ENCODE measurements around the gene MARS1. TPM values are rescaled to one million over a fixed set of nuclear protein-coding genes. Genes with fewer than 3 reads are reported as not detected.
"Not testable (repeated sequence)": the region's sequence is repeated elsewhere in the genome, so short reads cannot be mapped to it uniquely, and the experiment has no call there.

MARS1 gene
- polyA plus RNA-seq, 1 donor from 2014 or later = 76.6 TPM

DNA sequence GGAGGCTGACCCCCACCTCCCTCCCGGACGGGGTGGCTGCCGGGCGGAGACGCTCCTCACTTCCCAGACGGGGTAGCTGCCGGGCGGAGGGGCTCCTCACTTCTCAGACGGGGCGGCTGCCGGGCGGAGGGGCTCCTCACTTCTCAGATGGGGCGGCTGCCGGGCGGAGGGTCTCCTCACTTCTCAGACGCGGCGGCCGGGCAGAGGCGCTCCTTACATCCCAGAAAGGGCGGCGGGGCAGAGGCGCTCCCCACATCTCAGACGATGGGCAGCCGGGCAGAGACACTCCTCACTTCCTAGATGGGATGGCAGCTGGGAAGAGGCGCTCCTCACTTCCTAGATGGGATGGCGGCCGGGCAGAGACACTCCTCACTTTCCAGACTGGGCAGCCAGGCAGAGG, 19.9 kb downstream of the MARS1 start:
- H3K4me1 Mint-ChIP-seq, H3K9me3 Mint-ChIP-seq, H3K27ac Mint-ChIP-seq, H3K4me3 Mint-ChIP-seq, H3K36me3 Mint-ChIP-seq, H3K27me3 Mint-ChIP-seq: not testable (repeated sequence)

DNA sequence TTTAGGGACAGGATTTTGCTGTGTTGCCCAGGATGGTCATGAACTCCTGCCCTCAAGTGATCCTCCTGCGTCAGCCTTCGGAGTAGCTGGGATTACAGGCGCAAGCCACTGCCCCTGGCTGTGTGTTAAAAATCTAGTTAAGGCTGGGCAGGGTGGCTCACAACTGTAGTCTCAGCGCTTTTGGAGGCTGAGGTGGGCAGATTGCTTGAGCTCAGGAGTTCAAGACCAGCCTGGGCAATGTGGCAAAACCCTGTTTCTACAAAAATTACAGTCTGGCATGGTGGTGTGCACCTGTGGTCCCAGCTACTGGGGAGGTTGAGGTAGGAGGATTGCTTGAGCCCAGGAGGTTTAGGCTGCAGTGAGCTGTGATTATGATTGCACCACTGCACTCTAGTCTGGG, 23.3 kb downstream of the MARS1 start:
- H3K4me3 Mint-ChIP-seq = no peak overlapping the region
- peaks cover 4% of the 10 kb centered on the region for H3K36me3 Mint-ChIP-seq
- H3K27me3 Mint-ChIP-seq = no peaks in the 10 kb centered on the region
- no peaks in the 10 kb centered on the region for H3K9me3 Mint-ChIP-seq
- no peak overlapping the region for H3K27ac Mint-ChIP-seq
- peaks cover 0 to 1% (median 0%) of the 10 kb centered on the region in 3 donors for H3K4me1 Mint-ChIP-seq

DNA sequence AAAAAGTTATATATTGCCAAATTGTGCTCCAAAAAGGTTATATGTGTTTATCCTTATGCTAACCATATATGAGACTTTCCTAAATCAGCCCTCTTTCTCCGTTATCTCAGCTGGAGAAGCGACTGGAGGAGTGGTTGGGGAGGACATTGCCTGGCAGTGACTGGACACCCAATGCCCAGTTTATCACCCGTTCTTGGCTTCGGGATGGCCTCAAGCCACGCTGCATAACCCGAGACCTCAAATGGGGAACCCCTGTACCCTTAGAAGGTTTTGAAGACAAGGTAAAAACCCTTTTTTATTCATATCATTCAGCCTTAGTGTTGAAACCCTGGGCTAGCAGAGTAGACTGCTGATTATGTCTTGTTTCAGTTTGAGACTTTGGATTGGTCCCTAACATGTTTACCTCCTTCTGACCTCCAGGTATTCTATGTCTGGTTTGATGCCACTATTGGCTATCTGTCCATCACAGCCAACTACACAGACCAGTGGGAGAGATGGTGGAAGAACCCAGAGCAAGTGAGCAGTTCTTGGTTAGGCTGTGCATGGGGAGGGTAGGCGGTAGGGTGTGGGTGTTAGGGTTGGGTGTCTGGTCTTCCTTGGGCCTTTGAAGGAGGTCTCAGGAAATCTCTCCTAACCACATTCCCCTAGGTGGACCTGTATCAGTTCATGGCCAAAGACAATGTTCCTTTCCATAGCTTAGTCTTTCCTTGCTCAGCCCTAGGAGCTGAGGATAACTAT, 23.9 kb downstream of the MARS1 start:
- Mint-ChIP-seq H3K4me3 (no peak overlapping the region), H3K9me3 (no peaks in the 10 kb centered on the region), H3K4me1 (peaks cover 0 to 1% (median 0%) of the 10 kb centered on the region in 3 donors), H3K27me3 (no peaks in the 10 kb centered on the region), H3K27ac (peak overlapping the region; percentile 9 to 75 (median 43)), H3K36me3 (peaks cover 4% of the 10 kb centered on the region)

DNA sequence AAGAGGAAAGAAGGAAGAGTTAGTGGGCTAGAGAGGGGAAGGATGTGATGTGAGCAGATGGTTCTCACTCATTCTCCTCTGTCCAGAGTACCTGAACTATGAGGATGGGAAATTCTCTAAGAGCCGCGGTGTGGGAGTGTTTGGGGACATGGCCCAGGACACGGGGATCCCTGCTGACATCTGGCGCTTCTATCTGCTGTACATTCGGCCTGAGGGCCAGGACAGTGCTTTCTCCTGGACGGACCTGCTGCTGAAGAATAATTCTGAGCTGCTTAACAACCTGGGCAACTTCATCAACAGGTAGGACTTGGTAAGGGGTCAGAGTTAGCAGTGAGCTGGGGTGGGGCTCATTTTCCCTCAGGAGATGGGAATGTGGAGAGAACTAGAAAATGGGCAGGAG, 24.8 kb downstream of the MARS1 start:
- Mint-ChIP-seq H3K27me3 (no peaks in the 10 kb centered on the region), H3K4me1 (peaks cover 1 to 5% (median 2%) of the 10 kb centered on the region in 3 donors), H3K4me3 (no peak overlapping the region), H3K27ac (peak overlapping the region in 2 of 3 donors; percentile 20 to 43), H3K36me3 (peaks cover 4% of the 10 kb centered on the region), H3K9me3 (no peaks in the 10 kb centered on the region)

DNA sequence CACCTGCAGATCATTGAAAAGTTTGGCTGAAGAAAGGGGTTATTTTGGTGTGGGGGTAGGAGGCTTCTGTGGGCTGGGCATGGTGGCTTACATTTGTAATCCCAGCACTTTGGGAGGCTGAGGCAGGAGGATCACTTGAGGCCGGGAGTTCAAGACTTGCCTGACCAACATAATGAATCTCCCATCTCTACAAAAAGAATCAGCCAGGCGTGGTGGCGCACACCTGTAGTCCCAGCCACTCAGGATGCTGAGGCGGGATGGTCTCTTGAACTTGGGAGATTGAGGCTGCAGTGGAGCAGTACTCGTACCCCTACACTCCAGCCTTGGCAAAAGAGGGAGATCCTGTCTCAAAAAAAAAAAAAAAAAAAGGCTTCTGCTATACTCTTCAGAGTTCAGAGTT, 25.4 kb downstream of the MARS1 start:
- H3K27ac Mint-ChIP-seq = peak overlapping the region in 1 of 3 donors; percentile 43
- no peak overlapping the region for H3K4me3 Mint-ChIP-seq
- H3K4me1 Mint-ChIP-seq = peaks cover 5 to 9% (median 5%) of the 10 kb centered on the region in 3 donors
- H3K36me3 Mint-ChIP-seq = peaks cover 4% of the 10 kb centered on the region
- H3K27me3 Mint-ChIP-seq = no peaks in the 10 kb centered on the region
- no peaks in the 10 kb centered on the region for H3K9me3 Mint-ChIP-seq

DNA sequence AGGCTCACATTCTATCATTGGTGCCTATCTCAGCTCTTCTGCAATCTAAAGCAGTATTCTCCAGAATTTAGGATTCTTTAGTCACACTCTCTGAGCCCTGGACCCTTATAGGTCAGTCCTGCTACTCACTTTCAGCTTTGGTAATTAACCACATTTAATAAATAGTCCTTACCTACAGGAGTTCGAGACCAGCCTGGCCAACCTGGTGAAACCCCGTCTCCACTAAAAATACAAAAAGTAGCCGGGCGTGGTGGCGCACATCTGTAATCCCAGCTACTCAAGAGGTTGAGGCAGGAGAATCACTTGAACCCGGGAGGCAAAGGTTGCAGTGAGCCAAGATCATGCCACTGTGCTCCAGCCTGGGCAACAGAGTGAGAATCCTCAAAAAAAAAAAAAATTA, 25.8 kb downstream of the MARS1 start:
- H3K27me3 Mint-ChIP-seq, H3K36me3 Mint-ChIP-seq, H3K9me3 Mint-ChIP-seq, H3K4me3 Mint-ChIP-seq, H3K4me1 Mint-ChIP-seq, H3K27ac Mint-ChIP-seq: not testable (repeated sequence)

DNA sequence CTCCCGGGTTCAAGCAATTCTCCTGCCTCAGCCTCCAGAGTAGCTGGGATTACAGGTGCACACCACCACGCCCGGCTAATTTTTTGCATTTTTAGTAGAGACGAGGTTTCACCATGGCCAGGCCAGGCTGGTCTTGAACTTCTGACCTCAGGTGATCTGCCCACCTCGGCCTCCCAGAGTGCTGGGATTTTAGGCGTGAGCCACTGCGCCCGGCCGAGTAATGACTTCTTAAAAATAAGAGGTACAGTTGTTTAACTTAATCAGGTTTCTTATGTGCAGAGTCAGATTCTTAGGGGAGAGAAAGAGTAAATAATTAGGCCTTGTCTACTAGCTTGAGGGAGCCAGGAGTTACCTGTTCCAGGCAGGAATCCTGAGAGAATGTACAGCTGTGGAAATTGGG, 26.4 kb downstream of the MARS1 start:
- H3K9me3 Mint-ChIP-seq, H3K36me3 Mint-ChIP-seq, H3K27me3 Mint-ChIP-seq, H3K4me3 Mint-ChIP-seq: not testable (repeated sequence)
- H3K27ac Mint-ChIP-seq = peak overlapping the region in 1 of 3 donors; percentile 72
- H3K4me1 Mint-ChIP-seq = peaks cover 12 to 15% (median 13%) of the 10 kb centered on the region in 3 donors

DNA sequence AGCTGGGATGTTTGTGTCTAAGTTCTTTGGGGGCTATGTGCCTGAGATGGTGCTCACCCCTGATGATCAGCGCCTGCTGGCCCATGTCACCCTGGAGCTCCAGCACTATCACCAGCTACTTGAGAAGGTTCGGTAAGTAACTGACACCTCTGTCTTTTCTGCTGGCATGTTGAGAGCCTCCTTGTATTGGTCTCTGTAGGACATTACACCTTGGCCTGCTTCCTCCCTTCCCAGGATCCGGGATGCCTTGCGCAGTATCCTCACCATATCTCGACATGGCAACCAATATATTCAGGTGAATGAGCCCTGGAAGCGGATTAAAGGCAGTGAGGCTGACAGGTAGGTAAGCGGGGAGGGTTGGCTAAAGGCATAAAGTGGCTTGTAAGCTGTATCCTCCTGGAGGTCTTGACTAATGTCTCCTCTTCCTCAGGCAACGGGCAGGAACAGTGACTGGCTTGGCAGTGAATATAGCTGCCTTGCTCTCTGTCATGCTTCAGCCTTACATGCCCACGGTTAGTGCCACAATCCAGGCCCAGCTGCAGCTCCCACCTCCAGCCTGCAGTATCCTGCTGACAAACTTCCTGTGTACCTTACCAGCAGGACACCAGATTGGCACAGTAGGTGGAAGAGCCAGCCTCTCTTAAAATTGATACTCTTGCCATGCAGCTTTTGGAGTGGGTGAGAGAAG, 27.0 kb downstream of the MARS1 start:
- no peaks in the 10 kb centered on the region for H3K9me3 Mint-ChIP-seq
- peaks cover 2% of the 10 kb centered on the region for H3K36me3 Mint-ChIP-seq
- H3K27ac Mint-ChIP-seq = peak overlapping the region in 1 of 3 donors; percentile 99
- peaks cover 14 to 16% (median 15%) of the 10 kb centered on the region in 3 donors for H3K4me1 Mint-ChIP-seq
- no peak overlapping the region for H3K4me3 Mint-ChIP-seq
- H3K27me3 Mint-ChIP-seq = no peaks in the 10 kb centered on the region

DNA sequence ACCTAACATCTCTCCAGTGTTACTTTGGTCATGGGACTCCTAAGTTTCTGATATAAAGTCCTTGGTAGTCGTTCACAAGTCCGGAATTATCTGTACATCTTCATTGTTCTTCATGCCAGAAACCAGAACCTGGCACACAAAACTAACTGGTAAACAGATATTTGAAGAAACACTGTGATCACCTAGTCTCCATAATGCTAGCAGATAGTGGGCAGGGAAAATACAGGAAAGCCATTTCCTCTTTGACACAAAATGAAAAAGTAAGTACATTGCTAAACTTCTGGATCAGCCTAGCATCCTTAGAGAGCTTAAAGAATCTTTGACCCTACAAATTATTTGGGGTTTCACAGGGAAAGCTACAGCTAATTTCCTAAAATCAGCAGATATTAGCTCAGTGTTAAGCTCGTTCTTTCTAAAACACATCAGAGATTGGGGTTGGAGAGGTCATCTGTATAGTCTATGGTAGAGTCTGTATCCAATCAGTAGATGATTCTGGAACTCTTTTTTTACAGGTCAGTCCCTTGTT, 27.6 kb downstream of the MARS1 start:
- peaks cover 14 to 19% (median 16%) of the 10 kb centered on the region in 3 donors for H3K4me1 Mint-ChIP-seq

DNA sequence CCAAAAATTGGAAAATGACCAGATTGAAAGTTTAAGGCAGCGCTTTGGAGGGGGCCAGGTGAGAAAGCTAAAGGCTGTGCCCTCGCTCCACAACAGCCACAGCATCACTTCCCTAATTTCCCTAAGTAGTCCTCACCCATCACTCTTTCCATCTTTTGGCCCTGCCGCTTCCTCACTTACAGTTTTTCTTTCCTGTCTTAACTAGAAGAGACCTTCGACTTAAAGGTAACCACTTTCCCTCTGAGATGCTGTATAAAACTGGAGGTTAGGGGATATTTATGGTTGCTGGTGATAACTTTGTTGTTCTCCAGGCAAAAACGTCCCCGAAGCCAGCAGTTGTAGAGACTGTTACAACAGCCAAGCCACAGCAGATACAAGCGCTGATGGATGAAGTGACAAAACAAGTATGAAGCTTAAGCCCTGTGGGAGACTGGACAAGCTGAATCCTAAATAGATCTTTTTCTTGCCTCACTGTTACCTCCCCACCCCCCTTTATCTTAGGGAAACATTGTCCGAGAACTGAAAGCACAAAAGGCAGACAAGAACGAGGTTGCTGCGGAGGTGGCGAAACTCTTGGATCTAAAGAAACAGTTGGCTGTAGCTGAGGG, 28.2 kb downstream of the MARS1 start:
- Mint-ChIP-seq H3K36me3 (peaks cover 2% of the 10 kb centered on the region), H3K4me1 (peaks cover 14 to 20% (median 16%) of the 10 kb centered on the region in 3 donors), H3K27me3 (no peaks in the 10 kb centered on the region), H3K4me3 (peak overlapping the region in 2 of 4 donors; percentile 34 to 63), H3K27ac (peak overlapping the region in 2 of 3 donors; percentile 92 to 99), H3K9me3 (no peaks in the 10 kb centered on the region)

More for the DNA sequence above, 27.6 kb downstream of the MARS1 start:
- Mint-ChIP-seq H3K9me3 (no peaks in the 10 kb centered on the region), H3K27ac (peak overlapping the region in 1 of 3 donors; percentile 99), H3K36me3 (peaks cover 2% of the 10 kb centered on the region), H3K4me3 (no peak overlapping the region), H3K27me3 (no peaks in the 10 kb centered on the region)

DNA sequence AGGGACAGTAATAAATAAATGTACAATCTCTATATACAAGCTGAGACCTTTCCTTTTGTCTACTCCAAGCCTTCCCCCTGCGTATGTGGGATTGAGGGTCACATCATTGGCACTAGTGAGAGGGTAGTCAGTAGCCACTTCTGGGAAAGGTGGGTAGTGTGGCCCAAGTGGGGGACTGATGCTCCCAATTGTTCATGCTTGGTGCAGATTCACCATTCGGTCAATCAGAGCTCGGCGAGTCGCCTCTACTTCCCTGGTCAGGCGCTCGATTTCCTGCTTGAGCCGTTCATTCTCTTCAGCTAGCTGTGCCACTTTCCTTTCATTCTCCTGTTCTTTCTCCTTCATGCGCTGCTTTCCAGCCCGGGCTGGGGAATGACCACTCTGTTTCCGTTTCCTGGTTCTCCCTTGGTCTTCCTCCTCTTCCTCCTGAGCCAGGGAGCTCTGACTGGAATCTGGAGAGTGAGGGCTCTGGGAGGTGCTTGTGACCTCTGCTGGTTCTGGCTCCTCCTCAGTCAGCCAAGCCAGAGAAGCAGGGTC, 28.8 kb downstream of the MARS1 start:
- no peaks in the 10 kb centered on the region for H3K27me3 Mint-ChIP-seq
- H3K4me3 Mint-ChIP-seq = peak overlapping the region in 1 of 4 donors; percentile 63
- H3K4me1 Mint-ChIP-seq = peaks cover 17 to 23% (median 18%) of the 10 kb centered on the region in 3 donors
- H3K27ac Mint-ChIP-seq = peak overlapping the region in 2 of 3 donors; percentile 76 to 99
- peaks cover 2% of the 10 kb centered on the region for H3K36me3 Mint-ChIP-seq
- H3K9me3 Mint-ChIP-seq = no peaks in the 10 kb centered on the region

DNA sequence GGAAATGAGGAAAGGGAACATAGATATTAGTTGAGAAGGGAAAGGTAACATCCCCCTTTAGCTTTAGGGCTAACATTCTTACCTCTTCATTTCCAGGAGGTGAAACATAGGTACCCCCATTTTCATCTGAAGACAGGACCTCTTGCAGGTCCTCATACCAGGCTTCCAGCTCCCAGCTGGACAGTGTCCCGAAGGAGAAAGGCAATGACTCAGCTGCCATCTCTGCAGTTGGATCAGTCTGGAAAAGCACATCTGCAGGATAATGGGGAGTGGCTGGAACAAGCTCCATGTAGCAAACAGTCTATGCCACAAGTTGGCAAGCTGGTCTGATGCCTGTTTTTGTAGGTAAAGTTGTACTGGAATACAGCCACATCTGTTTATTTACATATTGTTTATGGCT, 29.3 kb downstream of the MARS1 start:
- Mint-ChIP-seq H3K9me3 (no peaks in the 10 kb centered on the region), H3K36me3 (peaks cover 2% of the 10 kb centered on the region), H3K27ac (peak overlapping the region in 2 of 3 donors; percentile 76 to 99), H3K27me3 (peaks cover 1% of the 10 kb centered on the region), H3K4me1 (peaks cover 22 to 28% (median 22%) of the 10 kb centered on the region in 3 donors), H3K4me3 (peak overlapping the region in 1 of 4 donors; percentile 70)

DNA sequence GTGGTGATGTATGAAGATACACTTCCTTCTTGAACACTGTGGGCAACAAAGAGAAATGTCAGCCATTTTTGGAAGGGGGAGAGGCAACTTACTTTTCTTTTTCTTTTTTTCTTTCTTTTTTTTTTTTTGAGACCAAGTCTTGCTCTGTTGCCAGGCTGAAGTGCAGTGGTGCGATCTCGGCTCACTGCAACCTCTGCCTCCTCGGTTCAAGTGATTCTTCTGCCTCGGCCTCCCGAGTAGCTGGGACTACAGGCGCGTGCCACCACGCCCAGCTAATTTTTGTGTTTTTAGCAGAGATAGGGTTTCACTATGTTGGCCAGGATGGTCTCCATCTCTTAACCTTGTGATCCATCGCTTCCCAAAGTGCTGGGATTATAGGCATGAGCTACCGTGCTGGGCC, 29.9 kb downstream of the MARS1 start:
- peaks cover 22 to 29% (median 22%) of the 10 kb centered on the region in 3 donors for H3K4me1 Mint-ChIP-seq
- peak overlapping the region in 2 of 4 donors; percentile 70 to 73 for H3K4me3 Mint-ChIP-seq
- peak overlapping the region in 2 of 3 donors; percentile 76 to 99 for H3K27ac Mint-ChIP-seq
- not testable (repeated sequence) for H3K36me3 Mint-ChIP-seq, H3K27me3 Mint-ChIP-seq, H3K9me3 Mint-ChIP-seq

DNA sequence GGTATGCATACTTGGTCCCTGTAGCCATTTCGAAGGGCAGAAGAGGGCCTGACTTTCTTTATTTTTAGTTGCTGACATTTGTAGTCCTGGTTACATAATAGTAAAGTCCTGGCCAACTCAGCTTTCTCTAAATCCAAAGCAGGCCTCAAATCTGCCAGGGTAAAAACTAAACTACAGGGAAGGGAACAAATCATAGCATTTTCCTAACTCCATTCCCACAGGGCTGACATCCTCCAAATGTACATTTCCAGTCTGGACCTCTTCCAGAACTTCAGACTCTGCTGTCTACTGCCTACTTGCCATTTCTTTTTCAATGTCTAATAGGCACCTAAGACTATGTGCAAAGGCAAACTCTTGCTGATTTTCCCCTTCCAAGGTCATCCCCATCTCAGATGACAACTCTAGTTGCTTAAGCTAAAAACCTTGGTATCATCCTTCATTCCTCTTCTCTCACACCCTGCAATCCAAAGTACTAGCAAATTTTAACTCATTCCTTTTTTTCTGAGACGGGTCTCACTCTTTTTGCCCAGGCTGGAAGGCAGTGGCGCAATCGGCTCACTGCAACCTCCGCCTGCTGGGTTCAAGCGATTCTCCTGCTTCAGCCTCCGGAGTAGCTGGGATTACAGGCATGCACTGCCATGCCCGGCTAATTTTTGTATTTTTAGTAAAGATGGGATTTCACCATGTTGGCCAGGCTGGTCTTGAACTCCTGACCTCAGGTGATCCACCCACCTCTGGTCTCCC, 30.5 kb downstream of the MARS1 start:
- Mint-ChIP-seq H3K36me3 (no peaks in the 10 kb centered on the region), H3K27ac (peak overlapping the region in 2 of 3 donors; percentile 87 to 99), H3K4me1 (peaks cover 22 to 30% (median 25%) of the 10 kb centered on the region in 3 donors), H3K27me3 (peaks cover 1% of the 10 kb centered on the region), H3K4me3 (peak overlapping the region; percentile 61 to 100 (median 96)), H3K9me3 (no peaks in the 10 kb centered on the region)

All from IgD-negative memory B cell (primary cell).